Activated CD8-positive, alpha-beta memory T cell treated with anti-CD3 and anti-CD28 coated beads for 48 hours (primary cell): ENCODE data around the gene DHX16.
"Not testable (repeated sequence)": the region's sequence is repeated elsewhere in the genome, so short reads cannot be mapped to it uniquely, and the experiment has no call there.

Experiments
- DNase-seq, 3 experiments: peaks; one replicate each; pipeline ENCODE4 v3.0.0-alpha.2; 2020; ENCODE audit warnings: low read depth in 2 of 3, low spot score in 2 of 3

Gene DHX16

DNA sequence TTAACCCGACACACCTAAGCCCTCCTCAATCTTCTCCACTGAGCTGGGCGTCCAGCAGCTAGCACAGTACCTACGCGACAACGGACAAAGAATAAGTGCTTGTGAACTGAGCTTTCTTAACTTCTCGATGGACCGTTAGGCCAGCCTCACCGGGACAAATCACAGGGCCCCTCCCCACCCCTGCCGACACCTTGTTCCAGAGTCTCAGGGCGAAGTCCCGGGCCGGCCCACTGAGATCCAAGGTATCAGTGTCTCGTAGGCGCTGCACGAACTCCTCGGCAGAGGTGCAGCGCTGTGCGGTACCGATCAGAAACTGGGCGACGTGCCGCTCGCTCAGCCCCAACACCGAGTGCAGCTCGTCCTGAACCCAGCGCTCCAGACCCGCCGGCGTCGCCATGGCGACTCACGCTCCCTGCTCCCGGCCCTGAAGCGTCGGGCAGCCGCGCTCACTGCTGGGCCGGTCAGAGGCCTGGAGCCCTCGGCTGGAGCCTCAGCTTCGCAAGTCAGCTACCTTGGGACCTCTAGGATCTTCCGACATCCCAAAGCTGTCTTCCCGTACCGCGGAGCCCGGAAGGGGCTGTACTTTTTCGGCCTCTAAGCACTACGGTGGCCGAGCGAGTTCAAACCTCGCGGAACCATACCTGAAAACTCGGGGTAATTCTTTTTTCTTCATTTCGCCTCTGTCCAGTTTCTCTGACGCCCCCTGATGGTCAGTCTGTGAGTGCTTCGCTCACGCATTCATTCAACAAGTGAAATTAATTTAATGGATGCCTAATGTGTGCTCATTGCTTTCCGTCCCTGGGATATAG is at the start of gene DHX16:
Gene DHX16, minus strand, starts transcription at position 562 of the 809 bp plus-strand sequence. Its CDS starts 165 bp downstream, at position 397.
- DNase-seq = peak; percentile 76 to 77 (median 76)

DNA sequence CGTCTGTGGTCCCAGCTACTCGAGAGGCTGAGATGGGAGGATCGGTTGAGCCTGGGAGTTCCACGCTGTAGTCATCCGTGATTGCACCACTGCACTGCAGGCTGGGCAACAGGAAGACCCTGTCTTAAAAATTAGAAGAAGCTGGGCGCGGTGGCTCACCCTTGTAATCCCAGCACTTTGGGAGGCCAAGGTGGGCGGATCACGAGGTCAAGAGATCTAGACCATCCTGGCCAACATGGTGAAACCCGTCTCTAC is 49.1 kb upstream of the DHX16 start:
- DNase-seq = not testable (repeated sequence)

DNA sequence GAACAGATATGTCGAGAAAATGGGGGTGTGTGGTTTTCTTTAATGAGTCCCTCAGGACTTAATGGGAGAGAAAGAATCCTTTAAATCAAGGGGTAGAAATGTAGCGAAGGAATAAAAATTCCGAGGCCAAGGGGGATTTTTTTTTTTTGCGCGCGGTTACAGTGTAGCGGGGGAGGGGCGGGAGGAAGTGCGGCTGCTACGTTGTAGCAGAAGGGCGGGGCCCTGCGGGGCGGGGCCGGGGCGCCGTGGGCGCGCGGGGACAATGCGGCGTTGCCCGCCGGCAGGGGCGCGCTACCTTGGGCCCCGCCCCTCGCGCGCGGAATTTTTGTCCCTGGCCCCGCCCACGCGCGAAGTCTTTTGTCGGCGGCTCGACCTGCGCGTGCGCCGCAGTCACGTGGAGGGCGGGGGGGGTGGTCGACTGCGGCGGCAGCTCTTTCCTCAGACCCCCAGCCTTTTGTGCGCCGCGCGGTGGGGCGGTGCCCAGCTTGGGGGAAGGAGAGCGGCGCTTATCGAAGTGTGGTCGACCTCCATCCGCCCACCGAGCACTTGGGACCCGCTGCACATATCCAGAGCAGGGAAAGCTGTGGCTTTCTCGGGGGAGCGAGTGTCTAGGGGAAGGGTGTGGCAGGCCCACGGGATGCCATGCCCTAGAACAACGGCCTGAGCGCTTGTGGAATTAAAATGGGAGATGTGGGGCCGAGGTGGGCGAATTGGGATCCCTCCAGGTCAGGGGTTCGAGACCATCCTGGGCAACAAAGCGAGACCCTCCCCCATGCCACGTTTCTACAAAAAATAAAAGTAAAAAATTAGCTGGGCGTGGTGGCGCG is 48.6 kb upstream of the DHX16 start:
- peak; percentile 91 to 96 (median 94) for DNase-seq

DNA sequence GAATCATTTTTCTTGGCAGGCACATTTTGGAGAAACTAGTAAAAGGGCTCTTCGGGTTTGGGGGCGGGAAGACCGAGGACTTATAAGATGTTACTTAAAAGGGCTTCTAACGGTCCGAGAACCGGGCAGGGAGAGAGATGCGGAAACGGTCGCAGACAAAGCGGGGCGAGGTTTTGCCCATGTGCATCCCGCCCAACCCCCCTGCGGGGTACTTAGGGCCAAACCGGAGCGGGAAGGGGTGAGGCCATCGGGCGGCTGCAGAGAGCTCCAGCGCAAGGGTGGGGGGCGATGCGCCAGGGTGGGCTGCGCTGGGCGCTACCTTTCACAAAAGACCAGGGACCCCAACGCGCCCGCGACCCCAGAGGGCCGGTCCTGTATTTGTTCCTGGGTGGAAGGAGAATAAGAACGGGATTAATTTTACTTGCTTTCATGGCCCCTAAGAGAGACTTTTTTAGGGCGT is 48.0 kb upstream of the DHX16 start:
- no peak for DNase-seq

DNA sequence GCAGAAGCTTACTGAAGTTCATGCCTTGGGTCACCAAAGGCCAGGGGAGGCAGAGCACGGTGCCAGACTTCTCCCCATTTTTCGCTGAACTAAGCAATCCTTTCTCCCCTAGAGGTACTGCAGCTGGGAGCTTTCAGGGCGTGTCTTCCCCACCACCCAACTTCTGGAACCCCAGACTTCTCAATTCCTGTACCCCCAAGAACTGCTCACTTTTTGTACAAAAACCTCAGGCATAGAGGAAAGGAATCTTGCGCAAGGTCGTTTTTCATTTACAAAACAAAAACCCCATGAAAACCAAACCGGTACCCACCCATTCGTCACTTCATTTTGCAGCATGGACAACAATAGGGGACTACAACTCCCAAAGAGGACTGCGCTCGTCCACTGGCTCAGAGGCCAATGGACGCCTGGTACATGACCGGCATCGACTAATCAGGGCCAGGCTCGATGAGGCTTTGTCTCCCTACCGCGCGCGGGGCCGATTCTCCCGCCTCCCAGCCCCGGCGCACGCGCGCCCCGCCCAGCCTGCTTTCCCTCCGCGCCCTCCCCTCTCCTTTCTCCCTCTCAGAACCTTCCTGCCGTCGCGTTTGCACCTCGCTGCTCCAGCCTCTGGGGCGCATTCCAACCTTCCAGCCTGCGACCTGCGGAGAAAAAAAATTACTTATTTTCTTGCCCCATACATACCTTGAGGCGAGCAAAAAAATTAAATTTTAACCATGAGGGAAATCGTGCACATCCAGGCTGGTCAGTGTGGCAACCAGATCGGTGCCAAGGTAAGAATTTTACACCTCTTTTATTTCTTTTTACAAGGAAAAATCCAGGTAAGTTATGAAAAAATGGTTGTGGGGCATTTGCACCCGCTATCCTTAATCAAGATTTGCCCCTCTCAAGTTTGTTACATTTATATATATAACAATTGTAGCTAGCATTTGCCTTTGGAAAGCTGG is 47.3 kb upstream of the DHX16 start, which contains the start of gene TUBB:
Gene TUBB, plus strand, starts transcription at position 562 of the 947 bp plus-strand sequence. Its CDS starts 155 bp downstream, at position 717.
- peak; percentile 83 to 91 (median 90) for DNase-seq

DNA sequence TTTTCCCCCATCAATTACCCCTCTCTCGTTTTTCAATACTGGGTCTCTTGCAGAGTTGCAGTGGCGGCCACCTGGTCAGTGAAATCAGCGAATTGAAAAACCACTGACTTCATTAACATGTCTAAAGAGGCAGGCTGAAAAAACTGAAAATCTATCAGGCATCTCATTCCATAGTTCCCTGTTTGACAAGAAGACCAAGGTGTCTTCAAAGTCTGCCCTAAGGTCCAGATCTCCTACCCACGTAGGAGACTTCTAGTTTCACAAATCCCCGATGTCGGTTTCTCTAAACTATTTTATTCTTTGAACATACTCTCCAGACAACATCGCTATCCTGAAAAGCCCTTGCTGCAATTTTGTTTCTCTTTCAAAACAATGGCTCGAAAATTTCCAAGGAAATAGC is 46.5 kb upstream of the DHX16 start:
- DNase-seq = no peak

DNA sequence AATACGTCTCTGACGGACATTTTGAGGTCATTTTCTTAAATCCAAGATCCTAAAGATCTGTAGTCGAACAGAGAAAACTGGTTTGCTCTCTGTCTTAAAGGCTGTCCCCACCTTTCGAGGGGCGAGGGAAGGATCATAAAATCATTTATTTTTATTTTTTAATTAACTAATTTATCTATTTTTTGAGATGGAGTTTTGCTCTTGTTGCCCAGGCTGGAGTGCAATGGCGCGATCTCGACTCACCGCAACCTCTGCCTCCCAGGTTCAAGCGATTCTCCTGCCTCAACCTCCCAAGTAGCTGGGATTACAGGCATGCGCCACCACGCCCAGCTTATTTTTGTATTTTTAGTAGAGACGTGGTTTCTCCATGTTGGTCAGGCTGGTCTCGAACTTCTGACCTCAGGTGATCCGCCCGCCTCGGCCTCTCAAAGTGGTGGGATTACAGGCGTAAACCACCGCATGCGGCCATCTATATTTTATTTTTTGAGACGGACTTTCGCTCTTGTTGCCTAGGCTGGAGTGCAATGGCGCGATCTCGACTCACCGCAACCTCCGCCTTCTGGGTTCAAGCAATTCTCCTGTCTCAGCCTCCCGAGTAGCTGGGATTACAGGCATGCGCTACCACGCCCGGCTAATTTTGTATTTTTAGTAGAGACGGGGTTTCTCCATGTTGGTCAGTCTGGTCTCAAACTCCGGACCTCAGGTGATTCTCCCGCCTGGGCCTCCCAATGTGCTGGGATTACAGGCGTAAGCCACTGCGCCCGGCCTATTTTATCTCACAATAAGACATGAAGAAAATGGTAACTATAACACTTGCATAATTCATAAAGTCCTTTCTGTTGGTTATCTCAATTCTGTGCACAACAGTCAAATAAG is 45.3 kb upstream of the DHX16 start:
- DNase-seq = not testable (repeated sequence)

DNA sequence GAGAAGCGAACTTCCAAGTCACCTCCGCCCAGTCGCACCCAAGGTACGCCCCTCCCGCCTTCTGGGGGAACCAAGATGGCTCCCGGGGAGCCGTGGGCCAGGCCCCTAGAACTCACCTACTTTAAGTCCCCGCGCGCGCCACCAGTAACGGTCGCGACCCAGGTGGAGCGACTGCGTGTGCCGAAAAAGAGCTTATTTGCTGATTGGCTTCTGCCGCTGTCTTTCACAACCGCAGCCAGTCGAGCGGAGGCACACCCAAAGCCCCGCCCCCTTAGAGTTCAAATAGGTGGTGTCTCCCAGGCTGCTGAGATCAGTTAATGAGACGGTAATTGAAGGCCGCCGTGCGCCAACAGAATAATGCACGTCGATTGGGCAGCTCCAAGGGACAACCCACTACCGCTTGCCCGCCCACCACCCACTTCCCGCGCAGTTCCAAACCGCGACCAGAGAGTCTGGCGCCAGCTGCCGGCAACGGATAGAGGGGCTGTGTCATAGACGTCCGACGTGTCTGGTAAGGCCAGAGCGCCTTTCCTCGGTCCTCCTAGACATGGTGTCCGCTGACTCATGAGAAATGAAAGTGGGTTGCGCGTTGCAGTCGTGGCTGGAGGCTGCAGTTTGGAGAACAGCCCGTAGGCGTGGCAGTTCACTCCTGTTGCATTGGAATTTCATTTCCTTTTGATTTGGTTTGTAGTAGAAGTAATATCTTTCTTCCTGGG is 44.5 kb upstream of the DHX16 start, which contains the start of gene MDC1:
Gene MDC1, minus strand, starts transcription at position 153 of the 716 bp plus-strand sequence. CDS start 2,106 bp downstream, outside the sequence.
- DNase-seq = peak; percentile 94 to 98 (median 94)

DNA sequence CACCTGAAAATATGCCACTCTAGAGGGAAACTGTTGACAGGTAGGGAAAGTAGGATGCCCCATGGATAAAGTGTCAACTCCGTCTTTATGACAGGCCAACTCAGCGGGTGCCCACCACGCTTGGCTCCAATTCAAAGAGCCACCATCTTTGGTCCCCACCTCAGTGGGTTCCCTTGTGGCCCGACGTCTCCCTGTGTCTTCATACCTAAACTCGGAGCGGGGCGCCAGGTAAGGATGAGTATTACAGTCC is 44.0 kb upstream of the DHX16 start:
- no peak for DNase-seq

DNA sequence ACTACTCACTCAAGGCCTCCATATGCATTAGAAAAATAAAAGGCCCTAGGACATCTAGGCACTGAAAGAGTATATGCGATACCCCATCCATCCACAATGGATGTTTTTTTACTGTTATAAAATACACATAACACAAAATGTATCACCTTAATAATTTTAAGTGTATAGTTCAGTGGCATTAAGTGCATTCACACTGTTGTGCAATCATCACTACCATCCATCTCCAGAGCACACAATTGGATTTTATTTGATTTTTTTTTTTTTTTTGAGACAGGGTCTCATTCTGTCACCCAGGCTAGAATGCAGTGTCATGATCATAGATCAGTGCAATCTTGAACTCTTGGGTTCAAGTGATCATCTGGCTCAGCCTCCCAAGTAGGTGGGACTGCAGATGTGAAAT is 41.5 kb upstream of the DHX16 start:
- no peak for DNase-seq

DNA sequence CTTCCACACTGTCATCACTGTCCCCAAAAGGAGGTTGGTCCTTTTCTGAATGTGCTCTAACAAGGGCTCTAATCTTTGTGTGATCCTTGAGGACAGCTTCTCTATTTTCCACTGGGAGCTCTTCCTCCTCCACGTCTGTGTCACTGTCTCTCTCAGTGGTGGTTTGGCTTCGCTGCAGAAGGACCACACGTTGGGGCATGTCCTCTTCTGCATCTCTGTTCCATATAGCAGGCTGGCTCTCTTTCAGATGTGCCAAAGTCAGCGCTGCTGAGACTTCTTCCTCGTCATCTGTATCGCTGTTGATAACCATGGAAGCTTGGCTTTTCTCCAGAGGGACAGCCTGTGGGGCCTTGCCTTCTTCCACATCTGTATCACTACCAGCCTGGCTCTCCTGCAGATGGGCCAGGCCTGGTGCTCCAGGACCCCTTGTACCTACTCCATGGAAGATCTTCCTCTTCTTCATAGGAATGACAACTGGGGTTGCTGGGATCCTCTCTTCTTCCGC is 39.7 kb upstream of the DHX16 start:
- no peak for DNase-seq

DNA sequence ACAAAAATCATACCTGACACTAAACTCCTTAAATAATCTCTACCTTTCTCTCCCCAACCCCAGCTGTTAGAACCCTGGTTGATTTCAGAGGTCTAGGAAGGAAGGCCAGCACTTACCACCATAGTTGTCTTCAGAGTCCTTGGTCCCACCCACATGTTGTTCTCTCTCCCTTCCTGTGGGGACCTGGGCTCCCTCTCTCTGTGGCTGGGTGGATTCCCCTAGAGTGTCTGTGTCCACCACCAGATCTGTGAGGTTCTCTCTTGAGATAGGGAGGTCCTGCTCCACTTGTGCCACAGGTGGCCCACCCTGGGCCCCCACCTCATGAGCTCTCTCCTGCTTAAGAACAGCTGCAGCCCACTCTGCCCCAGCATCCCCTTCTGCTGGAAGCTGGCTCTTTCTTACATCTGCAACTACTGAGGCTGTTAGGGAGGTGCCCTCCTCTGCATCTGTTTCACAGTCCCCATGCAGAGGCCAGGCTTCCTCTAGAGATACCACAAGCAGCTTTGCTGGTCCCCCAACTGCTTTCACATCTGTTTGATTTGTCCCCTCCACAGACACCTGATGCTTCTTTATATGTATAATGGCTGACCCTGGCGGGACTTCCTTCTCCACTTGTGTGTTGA is 39.1 kb upstream of the DHX16 start:
- no peak for DNase-seq

DNA sequence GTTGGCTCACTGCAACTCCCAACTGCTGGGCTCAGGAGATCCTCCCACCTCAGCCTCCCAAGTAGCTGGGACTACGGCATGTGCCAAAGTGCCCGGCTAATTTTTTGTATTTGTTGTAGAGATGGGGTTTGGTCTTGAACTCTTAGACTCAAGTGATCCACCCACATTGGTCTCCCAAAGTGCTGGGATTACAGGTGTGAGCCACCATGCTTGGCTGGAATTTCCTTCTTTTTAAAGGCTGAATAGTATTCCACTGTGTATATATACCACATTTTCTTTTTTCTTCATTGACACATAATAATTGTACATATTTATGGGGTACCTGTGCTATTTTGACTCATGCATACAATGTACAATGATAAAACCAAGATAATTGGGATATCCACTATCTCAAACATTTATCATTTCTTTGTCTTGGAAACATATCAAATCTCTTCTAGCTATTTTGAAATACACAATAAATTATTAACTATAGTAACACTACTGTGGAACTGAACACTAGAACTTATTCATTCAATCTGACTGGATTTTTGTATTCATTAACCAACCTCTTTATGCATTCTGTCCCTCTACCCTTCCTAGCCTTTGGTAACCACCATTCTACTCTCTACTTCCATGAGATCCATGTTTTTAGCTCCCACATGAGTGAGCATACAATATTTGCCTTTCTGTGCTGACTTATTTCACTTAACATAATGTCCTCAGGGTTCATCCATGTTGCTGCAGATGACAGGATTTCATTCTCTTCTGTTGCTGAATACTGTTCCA is 36.5 kb upstream of the DHX16 start:
- no peak for DNase-seq

DNA sequence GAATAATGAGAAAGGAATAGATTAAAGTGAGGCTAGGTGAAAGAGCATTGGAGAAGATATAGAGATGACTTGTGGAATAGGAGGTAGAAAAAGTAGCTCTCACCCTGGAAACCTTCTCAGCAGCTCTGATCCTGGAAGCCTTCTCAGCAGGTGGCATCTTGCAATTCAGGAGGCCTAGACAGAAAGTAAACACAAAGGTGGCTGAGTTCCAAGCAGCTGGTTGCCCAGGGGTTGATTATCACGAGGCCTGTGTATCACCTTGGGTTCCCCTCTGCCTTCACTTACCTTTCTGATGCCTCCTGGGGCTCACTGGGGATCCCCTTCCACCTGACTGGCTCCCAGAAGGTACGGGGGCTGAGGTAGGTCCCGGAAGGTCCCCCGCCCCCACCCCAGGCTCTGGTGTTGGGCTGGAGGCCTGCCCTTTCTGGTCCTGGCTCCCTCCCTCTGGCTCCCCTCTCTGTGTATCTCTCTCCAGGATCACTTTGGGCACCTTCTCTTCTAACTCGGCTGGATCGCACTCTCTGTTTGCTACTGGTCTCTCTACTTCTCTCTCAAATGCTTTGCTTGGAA is 34.6 kb upstream of the DHX16 start:
- no peak for DNase-seq

DNA sequence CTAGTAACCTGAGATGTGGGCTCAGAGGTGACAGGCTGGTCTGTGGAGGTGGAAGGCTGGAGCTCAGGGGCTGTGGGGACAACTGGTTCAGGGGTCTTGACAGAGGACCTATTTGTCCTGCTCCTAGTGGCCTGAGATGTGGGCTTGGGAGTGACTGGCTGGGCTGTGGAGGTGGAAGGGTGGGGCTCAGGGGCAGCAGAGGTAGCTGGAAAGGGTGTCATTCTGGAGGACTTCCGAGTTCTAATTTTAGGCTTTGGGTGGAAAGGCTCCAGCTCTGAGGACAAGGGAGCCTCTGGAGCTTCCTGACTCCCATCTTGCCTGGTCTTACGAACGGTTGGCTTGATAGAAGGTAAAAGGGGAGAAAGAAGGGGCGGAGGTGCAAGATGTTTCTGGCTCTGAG is 32.8 kb upstream of the DHX16 start:
- DNase-seq = no peak

DNA sequence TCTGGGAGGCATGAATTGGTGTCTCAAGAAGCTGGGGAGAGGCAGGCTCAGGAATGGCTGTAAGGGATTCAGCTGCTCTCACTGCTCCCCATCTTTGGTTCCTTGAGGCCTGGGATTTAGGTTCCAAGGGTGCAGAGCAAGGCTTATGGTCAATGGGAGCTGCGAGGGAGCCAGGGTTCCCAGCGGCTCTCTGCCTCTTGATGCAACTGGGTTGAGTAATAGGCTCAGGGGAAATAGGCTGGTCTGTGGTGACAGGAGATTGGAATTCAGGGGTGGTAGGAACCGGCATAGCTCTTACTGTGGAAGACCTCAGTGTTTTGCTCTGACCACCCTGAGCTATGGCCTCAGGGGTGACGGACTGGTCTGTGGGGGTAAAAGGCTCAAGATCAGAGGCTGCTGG is 31.0 kb upstream of the DHX16 start:
- no peak for DNase-seq

DNA sequence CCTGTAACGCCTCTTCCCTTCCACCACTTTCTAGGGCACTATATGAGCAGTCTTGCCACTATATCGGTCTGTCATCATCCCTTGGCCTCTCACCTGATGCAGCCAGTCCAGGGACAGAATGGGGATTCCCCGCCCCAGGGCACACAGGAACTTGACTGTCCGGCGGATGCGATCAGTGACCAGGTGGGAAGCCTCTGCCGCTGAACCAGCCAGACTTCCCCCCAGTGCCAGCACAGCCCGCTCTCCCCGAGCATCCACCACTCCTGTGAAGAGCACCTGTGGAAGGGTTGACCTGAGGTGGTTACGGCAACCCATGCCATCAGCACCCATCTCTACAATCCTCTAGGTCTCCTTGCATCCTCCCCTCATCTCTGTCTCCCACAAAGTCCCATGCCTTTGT is 30.2 kb upstream of the DHX16 start:
- no peak for DNase-seq

DNA sequence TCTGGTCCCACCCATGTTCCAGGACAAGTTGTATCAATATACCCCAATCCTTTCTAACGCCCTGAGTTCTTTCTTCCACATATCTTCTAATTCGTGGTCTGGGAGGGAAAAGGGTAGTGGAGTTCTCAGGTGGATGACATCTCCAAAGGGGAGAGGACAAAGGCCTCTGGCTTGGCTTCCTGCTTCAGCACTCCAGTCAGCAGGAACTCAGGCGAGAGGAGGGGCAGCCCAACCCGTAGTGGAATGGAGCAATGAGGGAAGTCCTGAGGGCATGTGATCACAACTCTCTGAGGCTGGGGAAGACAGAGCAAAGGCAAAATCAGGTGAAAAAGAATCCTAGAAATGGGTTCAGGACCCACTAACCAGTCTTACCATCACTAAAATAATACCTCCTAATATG is 27.5 kb upstream of the DHX16 start:
- DNase-seq = no peak
